OCI-LY3 (cell line): ENCODE data around the gene C16orf74.

Experiments used
- H2AFZ ChIP-seq: fragments of 200-600, 300-600 bp; shearing (Covaris generic); 2 replicates; pipeline ENCODE4 v1.6.0; 2014; ENCODE audit warnings: antibody characterized with exemption, low read depth, low read length
- H3K27ac ChIP-seq: fragments of 200-600, 300-600 bp; sonication (generic); 2 replicates; pipeline ENCODE4 v1.5.1; 2014; ENCODE audit warnings: mild to moderate bottlenecking, low read length, moderate library complexity, mixed read lengths
- H3K27me3 ChIP-seq: fragments of 200-600, 300-600 bp; sonication (generic); 2 replicates; pipeline ENCODE4 v1.6.1; 2014; ENCODE audit warnings: low read depth, low read length, mixed read lengths
- H3K36me3 ChIP-seq: fragments of 200-600, 300-600 bp; sonication (generic); replicated peaks from 2 replicates; pipeline ENCODE3; 2014; ENCODE audit warnings: low read depth, low read length, mixed read lengths
- H3K4me1 ChIP-seq: fragments of 300-600, 200-600 bp; sonication (generic); 2 replicates; pipeline ENCODE4 v1.6.1; 2014; ENCODE audit warnings: low read length, mixed read lengths
- H3K4me2 ChIP-seq: fragments of 200-600, 300-600 bp; sonication (generic); 2 replicates; pipeline ENCODE4 v1.6.1; 2014; ENCODE audit warnings: low read length, mixed read lengths
- H3K4me3 ChIP-seq: fragments of 300-600, 200-600 bp; sonication (generic); 2 replicates; pipeline ENCODE4 v1.5.1; 2014; ENCODE audit warnings: antibody characterized with exemption, mild to moderate bottlenecking, low read length, moderate library complexity
- H3K79me2 ChIP-seq: fragments of 300-600, 200-600 bp; shearing (Covaris generic); 2 replicates; pipeline ENCODE4 v1.6.1; 2014; ENCODE audit warnings: mild to moderate bottlenecking, low read length, mixed read lengths
- H3K9ac ChIP-seq: fragments of 300-600, 200-600 bp; shearing (Covaris generic); 2 replicates; pipeline ENCODE4 v1.6.0; 2014; ENCODE audit warnings: mild to moderate bottlenecking, low read length, moderate library complexity
- H3K9me3 ChIP-seq: fragments of 200-600, 300-600 bp; shearing (Covaris generic); 2 replicates; pipeline ENCODE4 v1.6.1; 2014; ENCODE audit warnings: low read length, mixed read lengths; ENCODE audit not compliant: insufficient read depth
- H4K20me1 ChIP-seq: fragments of 200-600, 300-600 bp; sonication (generic); 2 replicates; pipeline ENCODE4 v1.6.1; 2016; ENCODE audit warnings: low read length, mixed read lengths; ENCODE audit not compliant: insufficient read depth
- CTCF ChIP-seq: fragments of 200-600, 300-600 bp; sonication (generic); IDR thresholded peaks from 2 replicates; pipeline ENCODE4 v1.5.1; 2014; ENCODE audit warnings: antibody characterized with exemption, low read length, low read depth
- EZH2phosphoT487 ChIP-seq: fragments of 200-600 bp; shearing (Covaris generic); IDR thresholded peaks from 2 replicates; pipeline ENCODE4 v1.6.1; 2018; ENCODE audit warnings: antibody characterized with exemption, mixed run types, low read depth

Gene C16orf74

DNA sequence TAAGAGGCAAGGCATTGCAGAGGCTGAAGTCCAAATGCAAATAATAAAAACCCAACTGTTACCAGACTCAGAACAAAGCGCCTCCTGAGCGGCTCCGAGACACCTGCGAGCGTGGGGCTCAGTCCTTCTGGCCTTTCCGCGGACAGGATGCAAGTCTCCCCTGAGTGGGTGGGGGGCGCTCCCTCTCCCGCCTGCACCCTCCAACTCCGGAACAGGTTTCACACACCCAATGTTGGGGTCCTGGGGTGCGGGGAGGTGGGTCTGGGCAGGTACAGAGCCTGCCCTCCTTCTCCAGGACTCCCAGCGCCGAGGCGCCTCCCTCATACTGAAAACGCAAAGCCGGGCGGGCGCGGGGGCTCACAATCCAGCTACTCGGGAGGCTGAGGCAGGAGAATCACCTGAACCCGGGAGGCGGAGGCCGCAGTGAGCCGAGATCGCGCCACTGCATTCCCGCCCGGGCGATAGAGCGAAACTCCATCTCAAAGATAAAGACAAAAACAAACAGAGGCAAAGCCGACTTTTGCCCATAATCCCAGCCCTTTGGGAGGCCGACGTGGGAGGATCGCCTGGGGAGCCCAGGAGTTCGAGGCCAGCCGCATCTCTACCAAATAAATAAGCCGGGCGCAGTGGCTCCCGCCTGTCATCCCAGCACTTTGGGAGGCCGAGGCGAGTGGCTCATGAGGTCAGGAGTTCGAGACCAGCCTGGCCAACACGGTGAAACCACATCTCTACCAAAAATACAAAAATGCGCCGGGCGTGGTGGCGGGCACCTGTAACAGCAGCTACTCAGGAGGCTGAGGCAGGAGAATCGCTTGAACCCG is 63.0 kb downstream of the C16orf74 start:
- TF ChIP-seq CTCF, result no peak
- TF ChIP-seq EZH2phosphoT487, result no peak
- H3K79me2 ChIP-seq, result peaks cover 25% of the 10 kb centered on the region
- peak overlapping the region; percentile 64 for H3K4me2 ChIP-seq
- peak overlapping the region; percentile 85; the same call in 1 of the 2 replicates for H3K9ac ChIP-seq
- H4K20me1 ChIP-seq, result peaks cover 16% of the 10 kb centered on the region
- H2AFZ ChIP-seq, result no peak overlapping the region
- H3K27me3 ChIP-seq, result 0 out of 2 replicates have a peak, but pooled peaks cover 6% of the 10 kb centered on the region
- H3K9me3 ChIP-seq, result no peaks in the 10 kb centered on the region
- H3K27ac ChIP-seq, result no peak overlapping the region
- peak overlapping the region; percentile 97 for H3K4me3 ChIP-seq
- H3K4me1 ChIP-seq, result peaks cover 10% of the 10 kb centered on the region
- H3K36me3 ChIP-seq, result peaks cover 22% of the 10 kb centered on the region

DNA sequence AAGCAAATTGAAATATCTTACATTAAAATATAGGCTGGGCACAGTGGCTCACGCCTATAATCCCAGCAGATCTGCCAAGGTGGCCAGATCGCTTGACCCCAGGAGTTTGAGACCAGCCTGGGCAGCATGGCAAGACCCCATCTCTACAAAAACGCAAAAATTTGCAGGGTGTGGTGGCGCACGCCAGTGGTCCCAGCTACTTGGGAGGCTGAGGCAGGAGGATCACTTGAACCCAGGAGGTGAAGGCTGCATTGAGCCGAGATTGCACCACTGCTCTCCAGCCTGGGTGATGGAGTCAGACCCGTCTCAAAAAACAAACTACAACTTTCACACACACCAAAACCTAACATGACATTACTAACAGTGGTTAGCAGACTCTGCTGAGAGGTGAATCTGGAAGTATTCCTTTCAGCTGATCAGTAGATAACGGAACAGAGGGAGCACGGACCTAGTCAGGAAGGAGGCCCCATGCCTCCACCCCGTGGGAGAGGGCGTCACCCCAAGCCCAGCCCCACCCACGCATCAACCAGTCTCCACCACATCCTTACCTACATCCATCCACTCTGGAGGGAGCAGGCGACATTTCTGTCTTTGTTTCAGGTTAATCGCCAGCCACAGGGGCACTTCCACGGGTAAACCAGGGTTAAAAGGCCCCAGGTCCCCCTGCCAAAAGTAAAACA is 63.8 kb downstream of the C16orf74 start:
- Histone ChIP-seq H3K9me3 (no peaks in the 10 kb centered on the region), H3K27ac (no peak overlapping the region), H4K20me1 (peaks cover 25% of the 10 kb centered on the region), H3K4me1 (peaks cover 10% of the 10 kb centered on the region), H3K27me3 (0 out of 2 replicates have a peak, but pooled peaks cover 6% of the 10 kb centered on the region), H3K4me3 (peak overlapping the region; percentile 97; the same call in 1 of the 2 replicates), H3K79me2 (peaks cover 25% of the 10 kb centered on the region), H3K4me2 (peak overlapping the region; percentile 64; the same call in 1 of the 2 replicates), H3K9ac (no peak overlapping the region), H3K36me3 (peaks cover 22% of the 10 kb centered on the region), H2AFZ (no peak overlapping the region)
- TF ChIP-seq CTCF, result no peak
- TF ChIP-seq EZH2phosphoT487, result no peak

DNA sequence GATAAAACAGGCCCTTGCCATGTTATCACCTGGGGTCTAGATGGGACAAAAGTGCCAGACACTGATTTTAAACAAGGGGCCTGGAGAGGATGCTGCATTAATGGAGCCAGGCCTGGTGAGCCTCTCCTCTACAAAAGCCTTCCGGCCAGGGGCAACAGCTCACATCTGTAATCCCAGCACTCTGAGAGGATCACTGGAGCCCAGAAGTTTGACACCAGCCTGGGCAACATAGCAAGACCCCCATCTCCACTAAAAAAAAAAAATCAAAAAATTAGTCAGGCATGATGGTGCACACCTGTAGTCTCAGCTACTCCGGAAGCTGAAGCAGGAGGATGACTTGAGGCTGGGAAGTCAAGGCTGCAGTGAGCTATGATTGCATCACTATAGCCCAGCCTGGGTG is 65.6 kb downstream of the C16orf74 start:
- Histone ChIP-seq H3K79me2 (peaks cover 25% of the 10 kb centered on the region), H3K36me3 (peaks cover 36% of the 10 kb centered on the region)

More for the DNA sequence above, 65.6 kb downstream of the C16orf74 start:
- Histone ChIP-seq H3K9me3 (no peaks in the 10 kb centered on the region), H3K4me3 (no peak overlapping the region), H3K27ac (no peak overlapping the region), H3K27me3 (no peaks in the 10 kb centered on the region), H3K4me1 (peaks cover 17% of the 10 kb centered on the region), H2AFZ (no peak overlapping the region), H3K4me2 (no peak overlapping the region), H3K9ac (no peak overlapping the region), H4K20me1 (peaks cover 25% of the 10 kb centered on the region)
- TF ChIP-seq CTCF (no peak), EZH2phosphoT487 (no peak)
